Effector CD4-positive, alpha-beta T cell (primary cell): Measurements from ENCODE around the gene MED23.

ENCODE experiments used
- DNase-seq: peaks from one replicate; pipeline ENCODE4 v3.0.0-alpha.2; 2020

The MED23 gene

DNA sequence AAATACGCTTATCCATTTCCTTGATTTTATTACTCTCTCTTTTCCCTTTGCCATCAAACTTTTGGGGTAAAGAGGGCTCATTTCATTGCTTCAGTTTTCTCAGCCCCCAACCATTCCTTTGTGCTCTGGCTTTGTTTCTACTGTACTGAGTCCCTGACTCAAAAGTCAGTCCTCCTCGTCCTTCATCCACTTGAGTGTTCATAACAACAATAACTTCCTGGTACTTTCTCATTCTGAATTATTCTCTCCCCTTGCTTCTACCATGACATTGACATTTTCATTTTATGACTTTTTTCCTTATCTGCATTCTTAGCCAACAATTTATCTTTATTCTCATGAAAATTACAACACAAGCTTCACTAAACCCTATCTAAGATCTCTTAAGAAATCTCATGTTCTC, 10.0 kb upstream of the MED23 start:
- no peak for DNase-seq

- no peak for DNase-seq
Observed at GRCh38 chr6:131636880-131637792, 9.1 kb upstream of the MED23 start, which contains the start of gene ENPP3. ENPP3 (plus strand) TSS chr6:131637302; CDS start chr6:131637385, 83 bp downstream.

- DNase-seq = no peak
Observed at GRCh38 chr6:131635384-131636340, 7.6 kb upstream of the MED23 start.

DNA sequence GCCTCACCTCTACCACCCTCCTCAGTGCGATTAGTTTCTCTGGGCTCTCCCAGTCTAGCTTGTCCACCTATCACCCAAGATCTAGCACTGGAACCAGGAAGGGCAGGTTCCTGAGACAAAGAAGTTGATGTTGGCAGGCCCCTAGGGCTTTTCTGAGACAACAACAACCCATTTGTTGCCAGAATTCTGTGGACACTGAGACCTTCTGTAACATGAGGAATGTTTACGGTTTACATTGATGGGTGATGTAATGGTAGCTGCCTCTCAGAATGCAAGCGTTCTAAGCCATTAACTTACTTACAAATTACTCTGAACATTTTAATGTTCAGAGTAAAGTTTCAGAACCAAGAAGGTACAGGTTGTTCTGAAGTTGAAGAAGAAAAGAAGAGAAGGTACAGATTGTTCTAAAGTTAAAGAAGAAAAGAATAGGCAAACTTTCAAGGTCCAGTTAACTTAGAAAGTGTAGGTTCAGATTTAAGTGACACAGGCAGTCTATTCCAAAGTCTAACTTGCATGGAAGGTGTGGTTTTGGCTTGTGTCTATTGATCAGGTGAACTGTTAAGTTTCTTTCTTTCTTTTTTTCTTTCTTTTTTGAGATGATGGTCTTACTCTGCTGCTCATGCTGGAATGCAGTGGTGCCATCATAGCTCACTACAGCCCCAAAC, 3.7 kb upstream of the MED23 start:
- no peak for DNase-seq

GRCh38 chr6:131629651-131630050, 1.6 kb upstream of the MED23 start:
- no peak for DNase-seq

DNA sequence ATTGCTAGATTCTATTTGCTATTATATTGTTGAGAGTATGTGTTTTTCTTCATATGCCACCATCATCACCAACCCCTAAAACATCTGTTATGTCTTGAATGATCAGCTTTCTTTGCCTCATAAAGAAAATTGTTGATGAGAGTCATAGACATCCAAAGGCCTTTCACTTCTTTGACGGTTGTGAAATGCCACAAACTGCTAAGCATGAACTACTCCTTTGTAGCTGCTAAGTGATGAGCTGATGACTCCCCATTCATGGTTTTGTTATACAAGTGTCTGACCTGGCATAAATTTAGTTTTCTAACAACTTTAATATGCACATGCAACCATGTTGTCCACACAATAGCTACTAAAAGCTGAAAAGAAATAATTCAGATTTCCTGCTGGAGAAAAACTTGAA, 684 bp upstream of the MED23 start:
- no peak for DNase-seq

- no peak for DNase-seq
Observed at GRCh38 chr6:131615275-131615674, 12.8 kb downstream of the MED23 start.

DNA sequence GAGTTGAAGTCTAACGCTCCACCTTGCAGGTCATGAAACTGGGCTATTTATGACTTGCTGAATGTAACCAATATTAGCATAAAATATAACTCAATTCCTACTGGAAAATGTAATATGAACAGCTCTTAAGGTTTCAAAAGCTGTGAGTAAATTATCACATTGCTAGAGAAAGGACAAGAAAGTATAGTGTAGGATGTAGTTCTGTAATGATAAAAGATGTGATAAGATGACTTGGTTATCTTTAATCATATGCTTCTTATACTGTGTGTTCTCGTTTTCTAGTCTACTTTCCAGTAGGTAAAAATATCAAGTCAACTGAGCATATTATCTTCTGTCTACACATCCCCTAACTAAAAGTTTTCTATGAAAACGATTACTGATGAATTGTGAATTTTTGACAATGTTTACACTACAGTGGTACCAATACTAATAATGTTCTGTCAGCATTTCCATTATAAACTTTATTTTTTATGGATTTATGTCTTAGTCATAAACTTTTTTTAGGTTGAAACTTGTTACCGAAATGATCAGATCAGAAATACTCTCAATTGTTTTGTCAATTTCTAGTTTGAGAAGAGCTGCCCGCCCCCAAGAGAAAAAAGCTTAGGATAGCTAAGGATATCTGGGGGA, 14.6 kb downstream of the MED23 start:
- DNase-seq = no peak

DNA sequence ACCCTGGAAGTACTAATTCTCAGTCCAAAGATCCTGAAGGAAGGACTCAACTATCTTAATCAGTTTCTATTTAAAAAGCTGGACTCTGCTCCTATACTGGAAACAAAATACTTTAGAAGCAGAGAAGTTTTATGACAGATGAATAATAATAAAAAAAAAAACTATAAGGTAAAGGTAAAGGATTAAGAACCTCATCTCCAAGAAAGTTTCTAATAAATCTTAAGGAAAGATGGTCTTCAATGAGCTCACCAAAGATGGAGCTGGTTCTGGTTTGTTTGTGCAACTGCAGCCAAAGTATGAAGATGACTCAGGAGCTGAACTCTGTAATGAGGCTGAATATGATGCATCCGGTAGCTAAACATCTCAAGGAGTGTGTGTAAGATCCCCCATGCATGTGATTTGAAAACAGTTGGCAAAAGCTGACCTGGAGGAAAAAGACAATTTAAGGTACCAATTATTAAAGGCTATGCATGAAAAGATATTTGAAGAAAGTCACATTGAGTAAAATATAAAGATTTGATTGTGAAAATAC, 25.2 kb downstream of the MED23 start:
- DNase-seq = no peak

DNA sequence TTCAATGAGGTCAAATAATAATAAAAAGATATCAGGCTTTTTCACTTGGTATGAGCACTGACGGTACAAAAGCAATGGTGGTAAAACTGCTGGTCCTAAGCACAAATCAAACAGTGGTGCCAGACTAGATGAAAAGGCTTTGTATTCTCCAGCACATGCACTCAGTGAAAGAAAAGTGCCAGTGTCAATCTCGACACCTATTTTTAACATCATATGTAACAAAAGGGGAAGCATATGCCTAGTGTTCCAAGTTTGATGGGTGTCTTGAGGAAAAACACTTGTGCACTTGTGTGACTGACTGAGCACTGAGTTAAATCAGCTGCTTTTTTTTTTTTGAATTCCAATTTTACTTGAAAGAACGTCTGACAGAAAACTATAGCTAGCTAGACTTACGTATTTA, 27.3 kb downstream of the MED23 start:
- DNase-seq = no peak

DNA sequence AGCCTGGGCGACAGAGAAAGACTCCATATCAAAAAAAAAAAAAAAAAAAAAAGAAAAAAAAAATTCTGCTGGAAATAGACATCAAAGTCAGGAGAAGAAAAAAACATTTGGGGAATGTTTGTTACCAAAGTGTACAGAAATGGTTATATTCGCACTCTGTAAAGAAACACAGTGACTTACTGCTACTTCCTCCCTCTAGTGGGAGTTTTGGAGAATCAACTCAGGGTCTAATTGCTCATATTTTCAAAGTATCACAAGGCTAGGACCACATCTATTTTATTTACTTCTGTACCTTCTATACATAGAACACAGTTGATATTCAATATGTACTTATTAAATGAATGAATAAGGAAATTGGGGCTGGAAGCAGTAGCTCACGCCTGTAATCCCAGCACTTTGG, 30.6 kb downstream of the MED23 start:
- no peak for DNase-seq

- no peak for DNase-seq
Observed at GRCh38 chr6:131594074-131594473, 34.0 kb downstream of the MED23 start.

DNA sequence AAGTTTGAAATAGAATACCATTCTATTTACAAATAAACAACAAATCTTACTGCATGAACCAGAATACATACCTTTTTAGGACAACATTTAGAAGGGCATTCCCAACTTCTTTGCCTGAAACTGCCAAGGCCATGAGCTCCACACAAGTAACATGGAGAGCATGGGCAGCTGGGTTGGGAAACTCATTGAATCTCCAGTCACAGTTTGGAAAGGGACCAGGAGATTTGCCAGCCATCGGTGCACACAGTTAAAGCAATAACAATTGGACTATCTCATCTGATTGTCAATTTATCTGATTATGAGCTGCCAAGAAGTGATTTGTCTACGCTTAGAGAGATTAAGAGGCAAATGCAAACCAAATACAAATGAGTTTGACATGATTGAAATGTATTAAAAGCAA, 35.1 kb downstream of the MED23 start:
- no peak for DNase-seq

GRCh38 chr6:131588643-131589042, 39.4 kb downstream of the MED23 start:
- no peak for DNase-seq

DNA sequence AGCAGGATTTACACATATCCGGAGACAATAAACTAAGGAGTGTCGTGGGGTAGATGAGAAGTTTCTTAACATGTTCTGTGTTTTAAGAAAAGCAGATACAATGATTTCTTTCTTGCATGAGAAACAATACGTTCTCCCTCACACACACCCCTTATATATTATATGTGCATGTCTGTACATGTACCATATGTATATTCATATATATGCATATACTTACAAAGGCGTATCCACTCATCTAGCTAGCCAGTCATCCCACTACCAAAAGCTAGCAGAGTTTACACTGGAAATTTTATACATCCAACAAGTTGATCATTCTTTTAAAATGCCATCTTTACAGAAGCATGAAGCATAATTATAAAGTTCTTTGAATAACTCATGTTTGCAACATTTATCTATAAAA, 40.1 kb downstream of the MED23 start:
- no peak for DNase-seq

DNA sequence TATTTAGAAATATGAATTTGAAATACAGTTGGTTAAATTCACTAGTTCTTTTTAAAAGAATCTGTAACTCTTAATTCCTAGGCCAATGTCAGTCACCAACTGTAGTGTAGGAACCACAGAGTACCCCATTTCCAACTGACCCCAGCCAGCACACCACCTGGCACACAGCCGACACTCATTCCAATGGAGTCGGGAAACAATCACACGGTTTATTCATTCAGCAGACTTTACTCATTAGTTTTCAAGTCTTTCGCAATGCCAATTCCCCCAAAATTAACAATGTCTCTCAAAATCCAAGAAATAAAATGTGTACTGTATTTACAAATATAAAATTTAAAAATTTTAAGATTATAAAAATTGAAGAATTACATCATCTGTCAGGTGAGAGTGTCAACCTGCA, 41.5 kb downstream of the MED23 start:
- DNase-seq = no peak

DNA sequence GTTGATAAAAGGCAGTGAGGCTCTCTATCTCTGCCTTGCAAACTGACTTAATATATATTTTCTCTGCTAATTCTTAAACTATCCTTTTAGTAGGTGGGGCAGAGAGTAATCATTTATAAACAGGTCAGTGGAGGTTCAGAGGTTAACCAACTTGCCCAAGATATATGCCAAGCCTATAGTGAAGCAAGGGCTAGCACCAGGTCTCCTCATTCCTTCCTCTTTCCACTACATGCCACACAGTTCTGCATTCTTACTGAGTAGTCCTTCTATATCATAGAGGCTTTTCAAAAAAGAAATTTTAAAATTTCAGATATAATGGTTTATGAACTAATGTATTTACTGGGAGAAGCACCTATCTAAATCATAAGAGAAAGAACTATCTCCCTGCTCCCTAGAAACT, 46.5 kb downstream of the MED23 start:
- DNase-seq = no peak

DNA sequence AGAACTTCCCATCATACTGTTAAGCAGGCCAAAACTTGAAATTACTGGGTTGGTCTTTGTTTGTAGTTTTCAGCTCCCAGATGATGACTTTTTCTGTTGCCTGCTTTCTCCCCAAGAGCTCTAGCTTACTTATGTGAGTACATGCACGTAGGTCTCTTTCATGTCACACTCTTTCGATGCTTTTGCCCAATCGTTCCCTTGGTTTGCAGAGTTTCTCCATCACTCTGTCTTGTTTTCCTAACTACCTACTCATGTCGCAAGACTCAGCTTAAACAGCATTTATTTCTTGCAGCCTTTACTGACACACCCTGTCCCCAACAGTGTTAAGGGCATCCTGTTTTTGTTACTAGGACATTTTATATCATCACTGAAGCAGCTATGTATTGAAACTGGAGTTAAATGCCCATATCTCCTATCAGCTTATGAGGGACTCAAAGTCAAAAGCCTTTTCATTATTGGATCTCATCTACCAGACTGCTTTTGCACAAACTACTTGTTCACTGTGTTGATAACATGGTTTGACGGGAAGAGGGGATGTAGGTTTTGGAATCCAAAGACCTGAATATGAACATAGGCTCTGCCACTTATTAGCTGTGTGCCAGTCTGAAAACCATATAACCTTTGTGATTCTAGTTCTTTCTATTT, 52.1 kb downstream of the MED23 start:
- no peak for DNase-seq

- no peak for DNase-seq
Observed at GRCh38 chr6:131574686-131575085, 53.4 kb downstream of the MED23 start.

GRCh38 chr6:131574133-131574532, 53.9 kb downstream of the MED23 start:
- DNase-seq = no peak

- DNase-seq = no peak
Observed at GRCh38 chr6:131572686-131573415, 55.2 kb downstream of the MED23 start, which contains the start of gene ARG1. ARG1 (plus strand) TSS chr6:131573226; CDS start chr6:131573283, 57 bp downstream.
